Measurements from ENCODE around the gene PKP2.

The PKP2 gene

GRCh38 chr12:32804301-32804700 lies 92.3 kb downstream of the PKP2 start:
- no peak for DNase-seq

- DNase-seq = no peak
Measured at GRCh38 chr12:32801269-32801980, 95.2 kb downstream of the PKP2 start.

- DNase-seq = no peak
Measured at GRCh38 chr12:32794281-32794680, 102.3 kb downstream of the PKP2 start.

- DNase-seq = no peak
Measured at GRCh38 chr12:32789916-32790315, 106.7 kb downstream of the PKP2 start.

- no peak for DNase-seq
Measured at GRCh38 chr12:32789446-32789845, 107.1 kb downstream of the PKP2 start.

- DNase-seq = no peak
Measured at GRCh38 chr12:32788405-32788804, 108.2 kb downstream of the PKP2 start.

GRCh38 chr12:32785557-32785956 lies 111.0 kb downstream of the PKP2 start:
- no peak for DNase-seq

GRCh38 chr12:32783029-32783428 lies 113.5 kb downstream of the PKP2 start:
- no peak for DNase-seq

- DNase-seq = no peak
Measured at GRCh38 chr12:32780071-32780470, 116.5 kb downstream of the PKP2 start.

- no peak for DNase-seq
Measured at GRCh38 chr12:32777691-32778175, 118.8 kb downstream of the PKP2 start.

GRCh38 chr12:32777159-32777558 lies 119.4 kb downstream of the PKP2 start:
- no peak for DNase-seq

GRCh38 chr12:32776258-32776657 lies 120.3 kb downstream of the PKP2 start:
- DNase-seq = no peak

- DNase-seq = no peak
Measured at GRCh38 chr12:32773691-32774090, 122.9 kb downstream of the PKP2 start.

GRCh38 chr12:32770141-32770540 lies 126.4 kb downstream of the PKP2 start:
- no peak for DNase-seq

- no peak for DNase-seq
Measured at GRCh38 chr12:32768518-32768917, 128.1 kb downstream of the PKP2 start.

- no peak for DNase-seq
Measured at GRCh38 chr12:32765906-32766305, 130.7 kb downstream of the PKP2 start.

- no peak for DNase-seq
Measured at GRCh38 chr12:32761716-32762115, 134.9 kb downstream of the PKP2 start.

GRCh38 chr12:32757157-32757556 lies 139.4 kb downstream of the PKP2 start:
- no peak for DNase-seq

GRCh38 chr12:32756476-32757066 lies 140.0 kb downstream of the PKP2 start:
- no peak for DNase-seq

- no peak for DNase-seq
Measured at GRCh38 chr12:32755654-32756475, 140.7 kb downstream of the PKP2 start, which contains the start of gene YARS2. YARS2 (minus strand) TSS chr12:32755897; CDS start chr12:32755874, 23 bp downstream.

- DNase-seq = no peak
Measured at GRCh38 chr12:32755051-32755653, 141.4 kb downstream of the PKP2 start.

- DNase-seq = no peak
Measured at GRCh38 chr12:32754111-32754510, 142.5 kb downstream of the PKP2 start.

GRCh38 chr12:32753605-32754004 lies 143.0 kb downstream of the PKP2 start:
- no peak for DNase-seq
